Smooth muscle cell (in vitro differentiated cells): ENCODE results near the gene AHSA1. TPM values are rescaled to one million over a fixed set of nuclear protein-coding genes. Genes with fewer than 3 reads are reported as not detected.

ENCODE experiments used
- DNase-seq: peaks from one replicate; lab custom pipeline; 2025; ENCODE audit not compliant: unreplicated experiment; lab: John Stamatoyannopoulos, UW
- H2AFZ ChIP-seq: fragments of 200-600 bp; sonication (generic); 2 replicates; pipeline ENCODE4 v1.6.0; 2016; ENCODE audit warnings: antibody characterized with exemption, low read depth, mild to moderate bottlenecking
- H3F3A ChIP-seq: fragments of 200-600 bp; sonication (generic); 2 replicates; pipeline ENCODE4 v1.6.0; 2017; ENCODE audit warnings: antibody characterized with exemption, low read depth
- H3K27ac ChIP-seq: fragments of 200-600 bp; sonication (generic); 2 replicates; pipeline ENCODE4 v1.5.1; 2016; ENCODE audit warnings: low read depth, mild to moderate bottlenecking
- H3K27me3 ChIP-seq: fragments of 200-600 bp; sonication (generic); 2 replicates; pipeline ENCODE4 v1.6.1; 2016; ENCODE audit warnings: low read depth, mild to moderate bottlenecking
- H3K36me3 ChIP-seq: fragments of 200-600 bp; sonication (generic); 2 replicates; pipeline ENCODE4 v1.5.1; 2016; ENCODE audit warnings: low read depth
- H3K4me1 ChIP-seq: fragments of 200-600 bp; sonication (generic); 2 replicates; pipeline ENCODE4 v1.5.1; 2016; ENCODE audit warnings: low read depth
- H3K4me2 ChIP-seq: fragments of 200-600 bp; sonication (generic); 2 replicates; pipeline ENCODE4 v1.6.0; 2016; ENCODE audit warnings: mild to moderate bottlenecking
- H3K4me3 ChIP-seq: fragments of 200-600 bp; sonication (generic); 2 replicates; pipeline ENCODE4 v1.5.1; 2016; ENCODE audit warnings: mild to moderate bottlenecking
- H3K79me2 ChIP-seq: fragments of 200-600 bp; sonication (generic); 2 replicates; pipeline ENCODE4 v1.6.0; 2016; ENCODE audit warnings: low read depth, mild to moderate bottlenecking
- H3K9ac ChIP-seq: fragments of 200-600 bp; sonication (generic); 2 replicates; pipeline ENCODE4 v1.6.0; 2016; ENCODE audit warnings: low read depth
- H3K9me3 ChIP-seq: fragments of 200-600 bp; sonication (generic); replicated peaks from 2 replicates; pipeline ENCODE4 v1.5.1; 2016; ENCODE audit warnings: low read depth
- H4K20me1 ChIP-seq: fragments of 200-600 bp; sonication (generic); 2 replicates; pipeline ENCODE4 v1.6.0; 2016; ENCODE audit warnings: low read depth
- polyA plus RNA-seq: library from polyadenylated mRNA; unstranded; fragments of >200 nt; fragmentation: Nextera tagmentation; extraction: Ambion mirVana; gene quantifications from 2 replicates; pipeline ENCODE4 v1.2.1, GENCODE V29; 2016
- small RNA-seq: library from RNA; depleted of rRNA; stranded (forward); fragments of <200 nt; gene quantifications from one replicate; pipeline ENCODE3, GENCODE V24; 2014
- total RNA-seq: library from RNA; depleted of rRNA; stranded (reverse); fragments of >200 nt; gene quantifications from 2 replicates; pipeline ENCODE4 v1.2.3, GENCODE V29; 2014
- TF ChIP-seq, protein P1 (sequence below): fragments of 200-600 bp; sonication (generic); IDR thresholded peaks from 2 replicates; pipeline ENCODE4 v1.5.1; 2017; ENCODE audit warnings: borderline replicate concordance, mild to moderate bottlenecking, antibody characterized with exemption; ENCODE audit not compliant: insufficient read depth, poor library complexity, severe bottlenecking

The AHSA1 gene
- total and polyA plus RNA-seq, 2 experiments from 2014 or later, result 88.5 to 92.8 TPM

- H3F3A ChIP-seq, result no peaks in the 10 kb centered on the region
- no peak overlapping the region for H2AFZ ChIP-seq
- H3K4me1 ChIP-seq, result no peaks in the 10 kb centered on the region
- H3K4me2 ChIP-seq, result no peak overlapping the region
- no peak overlapping the region for H3K4me3 ChIP-seq
- no peaks in the 10 kb centered on the region for H3K79me2 ChIP-seq
- no peaks in the 10 kb centered on the region for H3K9me3 ChIP-seq
- TF ChIP-seq, protein P1, sequence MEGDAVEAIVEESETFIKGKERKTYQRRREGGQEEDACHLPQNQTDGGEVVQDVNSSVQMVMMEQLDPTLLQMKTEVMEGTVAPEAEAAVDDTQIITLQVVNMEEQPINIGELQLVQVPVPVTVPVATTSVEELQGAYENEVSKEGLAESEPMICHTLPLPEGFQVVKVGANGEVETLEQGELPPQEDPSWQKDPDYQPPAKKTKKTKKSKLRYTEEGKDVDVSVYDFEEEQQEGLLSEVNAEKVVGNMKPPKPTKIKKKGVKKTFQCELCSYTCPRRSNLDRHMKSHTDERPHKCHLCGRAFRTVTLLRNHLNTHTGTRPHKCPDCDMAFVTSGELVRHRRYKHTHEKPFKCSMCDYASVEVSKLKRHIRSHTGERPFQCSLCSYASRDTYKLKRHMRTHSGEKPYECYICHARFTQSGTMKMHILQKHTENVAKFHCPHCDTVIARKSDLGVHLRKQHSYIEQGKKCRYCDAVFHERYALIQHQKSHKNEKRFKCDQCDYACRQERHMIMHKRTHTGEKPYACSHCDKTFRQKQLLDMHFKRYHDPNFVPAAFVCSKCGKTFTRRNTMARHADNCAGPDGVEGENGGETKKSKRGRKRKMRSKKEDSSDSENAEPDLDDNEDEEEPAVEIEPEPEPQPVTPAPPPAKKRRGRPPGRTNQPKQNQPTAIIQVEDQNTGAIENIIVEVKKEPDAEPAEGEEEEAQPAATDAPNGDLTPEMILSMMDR, result no peak
- H4K20me1 ChIP-seq, result peaks cover 11% of the 10 kb centered on the region
- H3K27ac ChIP-seq, result no peak overlapping the region
- H3K9ac ChIP-seq, result no peak overlapping the region
- H3K36me3 ChIP-seq, result peaks cover 13% of the 10 kb centered on the region
- no peak for DNase-seq
- no peaks in the 10 kb centered on the region for H3K27me3 ChIP-seq
Measured at GRCh38 chr14:77516126-77516525, 58.2 kb downstream of the AHSA1 start.

Small RNAs within 50 kb of the gene (small RNA-seq; reads per million reads assigned to genes)
- not detected for gene RF00404

Other genes with a start within 250 kb of the AHSA1 start
- gene NGB, start 186.9 kb upstream of the AHSA1 start, total RNA-seq, result not detected in 2 replicates
- not detected in 2 replicates for gene NGB, start 186.9 kb upstream of the AHSA1 start, polyA plus RNA-seq
- 15.9 and 22.5 TPM in 2 replicates for gene POMT2, start 137.2 kb upstream of the AHSA1 start, total RNA-seq
- gene POMT2, start 137.2 kb upstream of the AHSA1 start, polyA plus RNA-seq, result 39.8 and 52.8 TPM in 2 replicates
- 15.1 and 29.1 TPM in 2 replicates for gene GSTZ1, start 137.1 kb upstream of the AHSA1 start, total RNA-seq
- gene GSTZ1, start 137.1 kb upstream of the AHSA1 start, polyA plus RNA-seq, result 17.0 and 26.9 TPM in 2 replicates
- gene TMED8, start 81.0 kb upstream of the AHSA1 start, total RNA-seq, result 12.2 and 16.0 TPM in 2 replicates
- gene TMED8, start 81.0 kb upstream of the AHSA1 start, polyA plus RNA-seq, result 3.9 and 4.5 TPM in 2 replicates
- 1.1 TPM in 2 replicates for gene SAMD15, start 80.7 kb upstream of the AHSA1 start, total RNA-seq
- gene SAMD15, start 80.7 kb upstream of the AHSA1 start, polyA plus RNA-seq, result 0.49 TPM in 1 of 2 replicates, not detected in the other
- gene NOXRED1, start 34.6 kb upstream of the AHSA1 start, total RNA-seq, result 0.36 and 0.49 TPM in 2 replicates
- gene NOXRED1, start 34.6 kb upstream of the AHSA1 start, polyA plus RNA-seq, result 0.14 and 0.33 TPM in 2 replicates
- gene VIPAS39, start 492 bp upstream of the AHSA1 start, total RNA-seq, result 32.6 and 55.5 TPM in 2 replicates
- 12.3 and 19.7 TPM in 2 replicates for gene VIPAS39, start 492 bp upstream of the AHSA1 start, polyA plus RNA-seq
- gene ISM2, start 40.7 kb downstream of the AHSA1 start, total RNA-seq, result 2.1 and 2.7 TPM in 2 replicates
- 0.57 and 0.78 TPM in 2 replicates for gene ISM2, start 40.7 kb downstream of the AHSA1 start, polyA plus RNA-seq
- gene SPTLC2, start 158.5 kb downstream of the AHSA1 start, total RNA-seq, result 24.8 and 36.2 TPM in 2 replicates
- 21.8 and 23.4 TPM in 2 replicates for gene SPTLC2, start 158.5 kb downstream of the AHSA1 start, polyA plus RNA-seq
- 15.0 and 18.7 TPM in 2 replicates for gene ALKBH1, start 249.9 kb downstream of the AHSA1 start, total RNA-seq
- 11.3 and 12.9 TPM in 2 replicates for gene ALKBH1, start 249.9 kb downstream of the AHSA1 start, polyA plus RNA-seq